HepG2 (cell line): Measurements from ENCODE around the gene RPL36. TPM values are rescaled to one million over a fixed set of nuclear protein-coding genes. Genes with fewer than 3 reads are reported as not detected.

Experiments used
- ATAC-seq: fragments of 200-7000 bp; cut with Tn5 transposase; 3 replicates; pipeline ENCODE4 v1.9.1; 2020; ENCODE audit warnings: mild to moderate bottlenecking, moderate library complexity
- BruUV-seq: library from RNA; stranded (reverse); fragments of 400-500 nt; replicated peaks from 2 replicates; lab custom pipeline; 2021; lab: Mats Ljungman, UMichigan
- CTCF ChIA-PET: fragments of 300-600 bp; formaldehyde crosslinking; extraction: SDS; loops from one replicate; lab custom pipeline; 2021; ENCODE audit warnings: low total read pairs, inconsistent platforms, low intra/inter-chr PET ratio; lab: Yijun Ruan, JAX
- POLR2A ChIA-PET: fragments of 350-600 bp; sonication (Branson Sonifier 250); formaldehyde crosslinking; loops from one replicate; lab custom pipeline; 2020; ENCODE audit warnings: antibody characterized with exemption, inconsistent platforms; lab: Yijun Ruan, JAX
- DNase-seq: peaks from one replicate; pipeline ENCODE4 v3.0.0-alpha.2; 2015; ENCODE audit warnings: low spot score
- FAIRE-seq: peaks from 3 replicates; lab custom pipeline; 2011; peaks lifted over from hg19 to GRCh38; lab: Jason Lieb, UNC
- H2AFZ ChIP-seq: one replicate; pipeline ENCODE4 v1.6.1; 2011; ENCODE audit warnings: low read length, inconsistent platforms
- H3K27ac ChIP-seq: fragments of 300-600 bp; 3 replicates; pipeline ENCODE4 v1.8.0; 2011; ENCODE audit warnings: mixed run types, mild to moderate bottlenecking, mixed read lengths, low read length, inconsistent platforms; ENCODE audit not compliant: insufficient read depth; ENCODE audit errors: extremely low read length
- H3K27me3 ChIP-seq, 2 experiments: fragments of 200-600 bp in 1 of 2; 2 replicates in 1 of 2; 3 replicates in 1 of 2; pipeline versions ENCODE4 v1.6.0 to v1.8.0; 2011; ENCODE audit warnings: low read length in 2 of 2, mild to moderate bottlenecking in 2 of 2, moderate library complexity in 2 of 2, inconsistent platforms in 1 of 2; ENCODE audit not compliant: insufficient read depth in 2 of 2, control insufficient read depth in 1 of 2
- H3K36me3 ChIP-seq, 2 experiments: fragments of 200-600 bp in 1 of 2; replicated peaks in 1 of 2; 2 replicates in 1 of 2; 3 replicates in 1 of 2; pipeline versions ENCODE4 v1.5.1 to v1.8.0; 2011; ENCODE audit warnings: low read length in 2 of 2, inconsistent platforms in 1 of 2; ENCODE audit not compliant: insufficient read depth in 2 of 2, control insufficient read depth in 1 of 2
- H3K4me1 ChIP-seq: 2 replicates; pipeline ENCODE4 v1.5.1; 2012; ENCODE audit warnings: low read length, inconsistent platforms; ENCODE audit not compliant: insufficient read depth
- H3K4me2 ChIP-seq: 2 replicates; pipeline ENCODE4 v1.6.0; 2011; ENCODE audit warnings: low read depth, low read length, inconsistent platforms
- H3K4me3 ChIP-seq, 3 experiments: fragments of 200-600 bp in 1 of 3; sonication (generic), shearing (Covaris generic) in 1 of 3; replicated peaks in 1 of 3; 2 replicates each; pipeline ENCODE4 v1.5.1; 2011 to 2016; ENCODE audit warnings: low read length in 3 of 3, inconsistent platforms in 2 of 3, low read depth in 2 of 3, mild to moderate bottlenecking in 2 of 3, control low read depth in 1 of 3, mixed read lengths in 1 of 3; ENCODE audit not compliant: insufficient read depth in 1 of 3
- H3K79me2 ChIP-seq: one replicate; pipeline ENCODE4 v1.6.1; 2011; ENCODE audit warnings: low read length, inconsistent platforms; ENCODE audit not compliant: insufficient read depth
- H3K9ac ChIP-seq: 2 replicates; pipeline ENCODE4 v1.6.0; 2011; ENCODE audit warnings: mild to moderate bottlenecking, low read depth, low read length, inconsistent platforms; ENCODE audit not compliant: insufficient read depth
- H3K9me3 ChIP-seq: 2 replicates; pipeline ENCODE4 v1.5.1; 2012; ENCODE audit warnings: mild to moderate bottlenecking, low read length
- H4K20me1 ChIP-seq: 2 replicates; pipeline ENCODE4 v1.6.0; 2011; ENCODE audit warnings: inconsistent platforms, mild to moderate bottlenecking, low read length, moderate library complexity; ENCODE audit not compliant: insufficient read depth
- BRCA1 ChIP-seq: sonication (generic); formaldehyde crosslinking; IDR thresholded peaks from 2 replicates; pipeline ENCODE4 v1.4.0; 2020; ENCODE audit warnings: missing genetic modification reagents
- HNF1B ChIP-seq: sonication (generic); formaldehyde crosslinking; IDR thresholded peaks from 2 replicates; pipeline ENCODE4 v1.5.1; 2020; ENCODE audit warnings: mild to moderate bottlenecking, moderate library complexity, missing genetic modification reagents
- PHF8 ChIP-seq: sonication (generic); formaldehyde crosslinking; IDR thresholded peaks from 2 replicates; pipeline ENCODE4 v1.5.0; 2020; ENCODE audit warnings: missing genetic modification reagents
- PRDM10 ChIP-seq: sonication (generic); formaldehyde crosslinking; IDR thresholded peaks from 2 replicates; pipeline ENCODE4 v1.4.0; 2020; ENCODE audit warnings: low read depth, missing genetic modification reagents
- RBM22 ChIP-seq: fragments of 200-400 bp; formaldehyde crosslinking; optimal IDR thresholded peaks from 2 replicates; pipeline ENCODE3; 2017; ENCODE audit warnings: mild to moderate bottlenecking, low read length, moderate library complexity
- RELA ChIP-seq: sonication (generic); formaldehyde crosslinking; IDR thresholded peaks from 2 replicates; pipeline ENCODE4 v1.4.0; 2020; ENCODE audit warnings: missing genetic modification reagents
- SOX6 ChIP-seq, 2 experiments: fragments of 450-650 bp in 1 of 2; sonication (generic) in 1 of 2; formaldehyde crosslinking in 1 of 2; IDR thresholded peaks; 2 replicates each; pipeline versions ENCODE4 v1.4.0 to v1.6.1; 2017 to 2020; ENCODE audit warnings: antibody characterized with exemption in 1 of 2, mild to moderate bottlenecking in 1 of 2, missing genetic modification reagents in 1 of 2
- TAF1 ChIP-seq: sonication (generic); formaldehyde crosslinking; IDR thresholded peaks from 2 replicates; pipeline ENCODE4 v1.4.0; 2020; ENCODE audit warnings: missing genetic modification reagents
- ZBTB26 ChIP-seq: IDR thresholded peaks from 2 replicates; pipeline ENCODE4 v1.6.1; 2016; ENCODE audit warnings: missing compliant biosample characterization, missing genetic modification reagents, borderline replicate concordance
- ZNF3 ChIP-seq: IDR thresholded peaks from 2 replicates; pipeline ENCODE4 v1.7.0; 2017; ENCODE audit warnings: inconsistent platforms
- ZNF430 ChIP-seq: sonication (generic); formaldehyde crosslinking; IDR thresholded peaks from 2 replicates; pipeline ENCODE4 v1.9.0; 2021; ENCODE audit warnings: mild to moderate bottlenecking, missing genetic modification reagents
- ZNF776 ChIP-seq: sonication (generic); formaldehyde crosslinking; IDR thresholded peaks from 2 replicates; pipeline ENCODE4 v1.4.0; 2020; ENCODE audit warnings: mild to moderate bottlenecking, missing genetic modification reagents
- ZNF777 ChIP-seq: sonication (generic); formaldehyde crosslinking; IDR thresholded peaks from 2 replicates; pipeline ENCODE4 v1.4.0; 2020; ENCODE audit warnings: missing genetic modification reagents
- WGBS: methylation state at CpG from one replicate; pipeline ENCODE4 v1.1.6; 2017; ENCODE audit warnings: low lambda C conversion rate; 5-methylcytosine and 5-hydroxymethylcytosine counted together
- in situ Hi-C: cut with HindIII; loops from 2 replicates; pipeline ENCODE4 v1.10.0; 2017; ENCODE audit warnings: low pct_unique_long_range_greater_than_20kb; ENCODE audit not compliant: extremely low pct_ligation_motif_present
- intact Hi-C: fragments of 100-400 bp; cut with micrococcal nuclease; formaldehyde crosslinking; loops from one replicate; pipeline ENCODE4 v1.10.0; 2022; ENCODE audit not compliant: unreplicated experiment
- polyA plus RNA-seq, 8 experiments: library from polyadenylated mRNA; depleted of rRNA in 3 of 8; stranded (reverse) in 7 of 8; unstranded in 1 of 8; fragments of >200 nt; fragmentation: Illumina TruSeq in 4 of 8; extraction: Trizol in 4 of 8; gene quantifications; 2 replicates each; pipeline versions ENCODE4 v1.2.1 to v1.2.3, GENCODE V29; 2011 to 2016; ENCODE audit warnings: low read depth in 4 of 8, missing spikeins in 1 of 8, mixed read lengths in 1 of 8; ENCODE audit not compliant: insufficient read depth in 1 of 8
- total RNA-seq, 5 experiments: library from RNA; depleted of rRNA; stranded (reverse); fragments of >200 nt; fragmentation: Illumina TruSeq; extraction: Trizol; gene quantifications; 2 replicates each; pipeline ENCODE4 v1.2.3, GENCODE V29; 2016; ENCODE audit warnings: low read depth in 1 of 5

Gene RPL36
- total and polyA plus RNA-seq, 2 of the 13 experiments (the other 11 are each of a cell fraction or from before 2014, with no cell fraction given): 706 to 740 TPM

GRCh38 chr19:5654931-5655330, 35.2 kb upstream of the RPL36 start:
- Histone ChIP-seq H3K36me3 (peaks cover 33 to 74% of the 10 kb centered on the region in 2 experiments), H3K9me3 (no peaks in the 10 kb centered on the region), H3K27ac (no peak overlapping the region), H3K4me1 (no peaks in the 10 kb centered on the region), H3K79me2 (peaks cover 1% of the 10 kb centered on the region), H3K4me2 (no peak overlapping the region), H3K9ac (no peak overlapping the region), H3K4me3 (no peak overlapping the region), H4K20me1 (no peaks in the 10 kb centered on the region), H2AFZ (no peak overlapping the region), H3K27me3 (no peaks in the 10 kb centered on the region)
- WGBS: 96% methylated on average over 5 of the region's 5 CpGs
- ChIA-PET POLR2A (interaction anchor here (1.8 kb wide), 1 partner anchor 33 kb away, joined by 5 read pairs; the partner anchor contains the start of genes SAFB and SAFB2), CTCF (no interaction called here)
- DNase-seq (no peak), FAIRE-seq (no peak), ATAC-seq (no peak)
- TF ChIP-seq RBM22: peak; percentile 22
- TF ChIP-seq TAF1 (CRISPR knock-in tag): no peak
- no TSS peak for BruUV-seq
- intact Hi-C loops (no loop called here), in situ Hi-C loops (no loop called here)

GRCh38 chr19:5655412-5655811, 34.7 kb upstream of the RPL36 start:
- CTCF ChIA-PET: no interaction called here
- H3K36me3 ChIP-seq: peaks cover 32 to 75% of the 10 kb centered on the region in 2 experiments
- no peak for ATAC-seq
- TF ChIP-seq SOX6 (IDR thresholded peaks at IDR 0.05): no peak
- TF ChIP-seq SOX6 (CRISPR knock-in tag; IDR thresholded peaks at IDR 0.05): no peak
- no peak for TF ChIP-seq PRDM10
- no peak for TF ChIP-seq ZNF776 (CRISPR knock-in tag)
- TF ChIP-seq ZBTB26: no peak
- no peak for TF ChIP-seq RELA (CRISPR knock-in tag)
- no peak for TF ChIP-seq HNF1B (CRISPR knock-in tag)
- no peak for TF ChIP-seq BRCA1 (CRISPR knock-in tag)
- TF ChIP-seq ZNF777 (CRISPR knock-in tag): no peak
- no peak for TF ChIP-seq ZNF3
- TF ChIP-seq ZNF430 (CRISPR knock-in tag): no peak
- TF ChIP-seq PHF8: no peak

More at GRCh38 chr19:5655412-5655811, 34.7 kb upstream of the RPL36 start:
- no peak for FAIRE-seq
- Histone ChIP-seq H4K20me1 (no peaks in the 10 kb centered on the region), H3K27ac (no peak overlapping the region), H3K79me2 (peaks cover 1% of the 10 kb centered on the region), H3K9me3 (no peaks in the 10 kb centered on the region), H3K4me3 (no peak overlapping the region), H3K4me2 (no peak overlapping the region), H2AFZ (no peak overlapping the region), H3K9ac (no peak overlapping the region), H3K4me1 (no peaks in the 10 kb centered on the region), H3K27me3 (no peaks in the 10 kb centered on the region)
- POLR2A ChIA-PET: interaction anchor here (1.8 kb wide), 1 partner anchor 33 kb away, joined by 5 read pairs; the partner anchor contains the start of genes SAFB and SAFB2
- in situ Hi-C loops (no loop called here), intact Hi-C loops (no loop called here)
- 95% methylated on average over 5 of the region's 5 CpGs for WGBS
- no TSS peak for BruUV-seq
- no peak for DNase-seq
